Stimulated activated CD4-positive, alpha-beta T cell treated with anti-CD3 and anti-CD28 coated beads, Interleukin-4, amount 100 ng/mL, for 1 hour (primary cell): ENCODE measurements around the gene PRDM12.

Experiments used
- DNase-seq: peaks from one replicate; pipeline ENCODE4 v3.0.0-alpha.2; 2020

Gene PRDM12

GRCh38 chr9:130692321-130692720 lies 27.9 kb downstream of the PRDM12 start:
- no peak for DNase-seq

- DNase-seq = no peak
These were observed 28.7 kb downstream of the PRDM12 start for GRCh38 chr9:130693101-130693425.

- DNase-seq = peak; percentile 98
These were observed 29.2 kb downstream of the PRDM12 start, which contains the start of gene EXOSC2 for GRCh38 chr9:130693426-130694191. Gene EXOSC2 (plus strand): TSS chr9:130693780. CDS start chr9:130693792, 12 bp downstream.

GRCh38 chr9:130694205-130694604 lies 29.8 kb downstream of the PRDM12 start:
- no peak for DNase-seq

GRCh38 chr9:130696139-130696650 lies 31.8 kb downstream of the PRDM12 start:
- DNase-seq = no peak

GRCh38 chr9:130696996-130697395 lies 32.6 kb downstream of the PRDM12 start:
- no peak for DNase-seq

GRCh38 chr9:130698514-130698913 lies 34.1 kb downstream of the PRDM12 start:
- DNase-seq = no peak

- DNase-seq = no peak
These were observed 34.7 kb downstream of the PRDM12 start for GRCh38 chr9:130699047-130699446.

- peak; percentile 74 for DNase-seq
These were observed 36.9 kb downstream of the PRDM12 start for GRCh38 chr9:130701059-130702022.

- DNase-seq = no peak
These were observed 39.1 kb downstream of the PRDM12 start for GRCh38 chr9:130703501-130703900.

GRCh38 chr9:130707225-130707976 lies 43.0 kb downstream of the PRDM12 start:
- peak; percentile 69 for DNase-seq

- DNase-seq = no peak
These were observed 46.5 kb downstream of the PRDM12 start for GRCh38 chr9:130710822-130711352.

GRCh38 chr9:130711469-130711868 lies 47.1 kb downstream of the PRDM12 start:
- no peak for DNase-seq

- peak; percentile 93 for DNase-seq
These were observed 48.3 kb downstream of the PRDM12 start for GRCh38 chr9:130712564-130713285.

- DNase-seq = no peak
These were observed 49.0 kb downstream of the PRDM12 start for GRCh38 chr9:130713286-130713960.

GRCh38 chr9:130714586-130715110 lies 50.3 kb downstream of the PRDM12 start:
- no peak for DNase-seq

GRCh38 chr9:130715270-130715669 lies 50.9 kb downstream of the PRDM12 start:
- DNase-seq = no peak

GRCh38 chr9:130718562-130718961 lies 54.2 kb downstream of the PRDM12 start:
- DNase-seq = no peak

GRCh38 chr9:130720762-130721161 lies 56.4 kb downstream of the PRDM12 start:
- DNase-seq = no peak

GRCh38 chr9:130728721-130729120 lies 64.3 kb downstream of the PRDM12 start:
- no peak for DNase-seq

- DNase-seq = no peak
These were observed 64.8 kb downstream of the PRDM12 start for GRCh38 chr9:130729145-130729544.
